ENCODE measurements around the gene NFKBIE. TPM values are rescaled to one million over a fixed set of nuclear protein-coding genes. Genes with fewer than 3 reads are reported as not detected.

Gene NFKBIE
- total RNA-seq, 1 experiment from 2014 or later = 7.6 TPM

GRCh38 chr6:44238687-44239350, 26.5 kb downstream of the NFKBIE start:
- Histone ChIP-seq H3K4me2 (ENCODE audit: low read length) (no peak overlapping the region), H3K9ac (ENCODE audit: low read length) (no peak overlapping the region), H4K20me1 (ENCODE audit: insufficient read depth) (no peaks in the 10 kb centered on the region), H3K9me3 (ENCODE audit: control insufficient read depth in 1 of 2, insufficient read depth in 1 of 2, low read depth in 1 of 2, low read length in 2 of 2) (no peaks in the 10 kb centered on the region), H3K27ac (ENCODE audit: low read depth, low read length) (no peak overlapping the region), H3K4me3 (replicated peaks in 1 of 2; ENCODE audit: low read depth in 1 of 2, low read length in 2 of 2) (no peak overlapping the region), H2AFZ (ENCODE audit: low read depth, low read length, poor library complexity, severe bottlenecking) (no peak overlapping the region), H3K36me3 (ENCODE audit: control insufficient read depth in 1 of 2, insufficient read depth in 2 of 2, low read length in 2 of 2) (peaks cover 0 to 16% of the 10 kb centered on the region in 2 experiments; a peak in 1 of 4 replicates), H3K27me3 (ENCODE audit: insufficient read depth, low read length) (no peaks in the 10 kb centered on the region), H3K79me2 (ENCODE audit: insufficient read depth, low read length) (no peaks in the 10 kb centered on the region), H3K4me1 (ENCODE audit: control insufficient read depth in 1 of 2, insufficient read depth in 2 of 2, low read length in 2 of 2) (peaks cover 25 to 36% of the 10 kb centered on the region in 2 experiments), H3K9me2 (ENCODE audit: insufficient read depth) (no peaks in the 10 kb centered on the region)
- TF ChIP-seq CEBPB (IDR thresholded peaks at IDR 0.05; ENCODE audit: low read depth) = no peak
- 0 out of 6 replicates have a peak, but pooled peaks of 1 of the 3 experiments have one; percentile 5 for TF ChIP-seq CTCF (IDR thresholded peaks at IDR 0.05 in 2 of 3, conservative IDR thresholded peaks at IDR 0.05 in 1 of 3; ENCODE audit: borderline replicate concordance in 1 of 3, insufficient read depth in 1 of 3, low read depth in 2 of 3, low read length in 2 of 3)
- TSS peak; percentile 16 for BruUV-seq (replicated peaks)
- intact Hi-C loops (cut with micrococcal nuclease) = no loop called here
- ChIA-PET POLR2A (interaction anchor here (0.7 to 2.4 kb wide), 2 partner anchors 8 to 20 kb away, joined by 3 to 31 read pairs; partner anchors contain the start of gene HSP90AB1), RAD21 (ENCODE audit: low non-redundant PET in 1 of 2, low total read pairs in 2 of 2, uncharacterized antibody in 2 of 2, unreplicated experiment in 2 of 2) (no interaction called here), CTCF (interaction anchor here (1.8 kb wide), 1 partner anchor 142 kb away, joined by 13 read pairs; no protein-coding TSS in a partner anchor)
- no peak for DNase-seq (ENCODE audit: low read depth, low spot score)
- ATAC-seq = no peak

GRCh38 chr6:44237813-44238433, 27.4 kb downstream of the NFKBIE start:
- Histone ChIP-seq H3K79me2 (ENCODE audit: insufficient read depth, low read length) (no peaks in the 10 kb centered on the region), H3K9me3 (ENCODE audit: control insufficient read depth in 1 of 2, insufficient read depth in 1 of 2, low read depth in 1 of 2, low read length in 2 of 2) (no peaks in the 10 kb centered on the region), H3K27me3 (ENCODE audit: insufficient read depth, low read length) (no peaks in the 10 kb centered on the region), H3K4me3 (replicated peaks in 1 of 2; ENCODE audit: low read depth in 1 of 2, low read length in 2 of 2) (peak overlapping the region; percentile 45 to 56), H3K27ac (ENCODE audit: low read depth, low read length) (peak overlapping the region; percentile 82), H4K20me1 (ENCODE audit: insufficient read depth) (no peaks in the 10 kb centered on the region), H3K9me2 (ENCODE audit: insufficient read depth) (no peaks in the 10 kb centered on the region), H3K36me3 (ENCODE audit: control insufficient read depth in 1 of 2, insufficient read depth in 2 of 2, low read length in 2 of 2) (peaks cover 3 to 23% of the 10 kb centered on the region in 2 experiments; a peak in 2 of 4 replicates), H3K4me2 (ENCODE audit: low read length) (peak overlapping the region; percentile 85), H3K9ac (ENCODE audit: low read length) (peak overlapping the region; percentile 62), H3K4me1 (ENCODE audit: control insufficient read depth in 1 of 2, insufficient read depth in 2 of 2, low read length in 2 of 2) (peaks cover 29 to 42% of the 10 kb centered on the region in 2 experiments), H2AFZ (ENCODE audit: low read depth, low read length, poor library complexity, severe bottlenecking) (no peak overlapping the region)
- intact Hi-C loops (cut with micrococcal nuclease) = loop anchor here (1.0 kb wide), 1 partner anchor 100 kb away; no protein-coding TSS in a partner anchor
- ChIA-PET RAD21 (ENCODE audit: low non-redundant PET in 1 of 2, low total read pairs in 2 of 2, uncharacterized antibody in 2 of 2, unreplicated experiment in 2 of 2) (interaction anchor here (0.7 to 0.9 kb wide), 3 partner anchors 9 to 65 kb away, joined by 3 to 4 read pairs (median 4); partner anchors contain the start of gene HSP90AB1 (in 2 of the 2)), POLR2A (interaction anchor here (0.7 to 2.4 kb wide), 4 partner anchors 9 to 19 kb away, joined by 3 to 31 read pairs (median 6); partner anchors contain the start of genes HSP90AB1 and SLC29A1), CTCF (interaction anchor here (0.7 to 1.8 kb wide), 13 partner anchors 8 to 141 kb away, joined by 3 to 13 read pairs (median 7); partner anchors contain the start of genes HSP90AB1 and SLC29A1)
- ATAC-seq (peak; percentile 83), DNase-seq (ENCODE audit: low read depth, low spot score) (no peak)
- TF ChIP-seq POLR2AphosphoS5 (IDR thresholded peaks at IDR 0.05; ENCODE audit: low read depth, low read length) (0 out of 2 replicates have a peak, but pooled peaks have one; percentile 6), CTCF (IDR thresholded peaks at IDR 0.05 in 2 of 3, conservative IDR thresholded peaks at IDR 0.05 in 1 of 3; ENCODE audit: borderline replicate concordance in 1 of 3, insufficient read depth in 1 of 3, low read depth in 2 of 3, low read length in 2 of 3) (peak in 2 of 3 experiments; percentile 90 to 96; a peak in 4 of 6 replicates), SRF (IDR thresholded peaks at IDR 0.05; ENCODE audit: low read depth) (no peak), SP1 (IDR thresholded peaks at IDR 0.05; ENCODE audit: low read depth) (no peak)
- no TSS peak for BruUV-seq (replicated peaks)

Measured in HCT116 (cell line).